ENCODE measurements around the gene TPP2.

TPP2 gene

GRCh38 chr13:102697264-102697663 lies 100.5 kb downstream of the TPP2 start:
- DNase-seq: no peak

GRCh38 chr13:102697929-102698648 lies 101.3 kb downstream of the TPP2 start:
- peak; percentile 34 for DNase-seq

GRCh38 chr13:102698649-102698980 lies 101.8 kb downstream of the TPP2 start:
- no peak for DNase-seq

- DNase-seq: peak; percentile 60
Observed at GRCh38 chr13:102699504-102699903, 102.7 kb downstream of the TPP2 start.

- DNase-seq: no peak
Observed at GRCh38 chr13:102700088-102701031, 103.6 kb downstream of the TPP2 start.

GRCh38 chr13:102701331-102701730 lies 104.5 kb downstream of the TPP2 start:
- DNase-seq: no peak

GRCh38 chr13:102702965-102703725 lies 106.4 kb downstream of the TPP2 start:
- no peak for DNase-seq

- DNase-seq: no peak
Observed at GRCh38 chr13:102703726-102704035, 106.9 kb downstream of the TPP2 start.

- no peak for DNase-seq
Observed at GRCh38 chr13:102704238-102705058, 107.7 kb downstream of the TPP2 start.

GRCh38 chr13:102707467-102707866 lies 110.7 kb downstream of the TPP2 start:
- DNase-seq: peak; percentile 52

- DNase-seq: no peak
Observed at GRCh38 chr13:102708211-102708610, 111.4 kb downstream of the TPP2 start.

- DNase-seq: no peak
Observed at GRCh38 chr13:102708991-102709390, 112.2 kb downstream of the TPP2 start.

GRCh38 chr13:102709536-102709935 lies 112.8 kb downstream of the TPP2 start:
- no peak for DNase-seq

GRCh38 chr13:102710261-102710679 lies 113.5 kb downstream of the TPP2 start:
- no peak for DNase-seq

GRCh38 chr13:102715447-102715846 lies 118.7 kb downstream of the TPP2 start:
- DNase-seq: peak; percentile 79

- no peak for DNase-seq
Observed at GRCh38 chr13:102718746-102719145, 122.0 kb downstream of the TPP2 start.

GRCh38 chr13:102721800-102722231 lies 125.0 kb downstream of the TPP2 start:
- DNase-seq: no peak

GRCh38 chr13:102724923-102725322 lies 128.1 kb downstream of the TPP2 start:
- DNase-seq: peak; percentile 72

- DNase-seq: peak; percentile 77
Observed at GRCh38 chr13:102726430-102726829, 129.6 kb downstream of the TPP2 start.

All from NCI-H2171 treated with DMSO at 0.1 percent for 48 hours (cell line).